Astrocyte (in vitro differentiated cells and primary cell): ENCODE data around the gene DNAAF1.

ENCODE experiments used
- EZH2 ChIP-seq: IDR thresholded peaks from 2 replicates; pipeline ENCODE4 v1.6.1; 2012; ENCODE audit warnings: mild to moderate bottlenecking, low read length, inconsistent platforms; ENCODE audit not compliant: insufficient read depth
- TF ChIP-seq, protein P1 (sequence below): IDR thresholded peaks from 2 replicates; pipeline ENCODE4 v1.5.1; 2011; ENCODE audit warnings: low read depth, mild to moderate bottlenecking, inconsistent platforms, low read length, moderate library complexity; ENCODE audit not compliant: insufficient read depth

DNA sequence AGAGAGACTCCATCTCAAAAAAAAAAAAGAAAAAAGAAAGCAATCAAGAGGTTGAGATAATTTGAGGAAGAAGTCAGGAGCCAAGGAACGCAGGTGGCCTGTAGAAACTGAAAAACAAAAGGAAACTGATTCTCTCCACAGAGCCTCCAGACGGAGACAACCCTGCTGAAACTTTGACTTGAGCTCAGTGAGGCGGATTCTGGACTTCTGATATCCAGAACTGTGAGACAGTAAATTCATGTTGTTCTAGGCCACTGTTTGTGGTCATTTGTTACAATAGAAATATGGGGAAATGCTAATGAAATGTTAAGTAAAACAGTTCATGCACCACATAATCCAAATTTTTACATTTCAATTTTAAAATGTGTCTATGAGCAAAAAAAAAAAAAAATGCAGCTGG lies 33.6 kb upstream of the DNAAF1 start:
- TF ChIP-seq, protein P1, sequence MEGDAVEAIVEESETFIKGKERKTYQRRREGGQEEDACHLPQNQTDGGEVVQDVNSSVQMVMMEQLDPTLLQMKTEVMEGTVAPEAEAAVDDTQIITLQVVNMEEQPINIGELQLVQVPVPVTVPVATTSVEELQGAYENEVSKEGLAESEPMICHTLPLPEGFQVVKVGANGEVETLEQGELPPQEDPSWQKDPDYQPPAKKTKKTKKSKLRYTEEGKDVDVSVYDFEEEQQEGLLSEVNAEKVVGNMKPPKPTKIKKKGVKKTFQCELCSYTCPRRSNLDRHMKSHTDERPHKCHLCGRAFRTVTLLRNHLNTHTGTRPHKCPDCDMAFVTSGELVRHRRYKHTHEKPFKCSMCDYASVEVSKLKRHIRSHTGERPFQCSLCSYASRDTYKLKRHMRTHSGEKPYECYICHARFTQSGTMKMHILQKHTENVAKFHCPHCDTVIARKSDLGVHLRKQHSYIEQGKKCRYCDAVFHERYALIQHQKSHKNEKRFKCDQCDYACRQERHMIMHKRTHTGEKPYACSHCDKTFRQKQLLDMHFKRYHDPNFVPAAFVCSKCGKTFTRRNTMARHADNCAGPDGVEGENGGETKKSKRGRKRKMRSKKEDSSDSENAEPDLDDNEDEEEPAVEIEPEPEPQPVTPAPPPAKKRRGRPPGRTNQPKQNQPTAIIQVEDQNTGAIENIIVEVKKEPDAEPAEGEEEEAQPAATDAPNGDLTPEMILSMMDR, result no peak
- no peak for TF ChIP-seq EZH2
